Sigmoid colon (tissue), 4 donors: ENCODE results near the gene NRG2.

Experiments used
- CTCF ChIP-seq, 4 experiments: fragments of 450-650 bp in 3 of 4; fragments of 200-600 bp in 1 of 4; IDR thresholded peaks; one replicate each; pipeline ENCODE4 v1.5.1; 2016 to 2019; ENCODE audit warnings: antibody characterized with exemption in 4 of 4, mild to moderate bottlenecking in 3 of 4, moderate library complexity in 2 of 4
- POLR2A ChIP-seq, 2 donors: fragments of 450-650 bp; IDR thresholded peaks; one replicate each; pipeline ENCODE4 v1.6.1; 2016; ENCODE audit warnings: antibody characterized with exemption in 2 of 2, mild to moderate bottlenecking in 2 of 2, moderate library complexity in 2 of 2
- POLR2AphosphoS5 ChIP-seq, 4 donors: sonication (generic); formaldehyde crosslinking; IDR thresholded peaks; one replicate each; pipeline ENCODE4 v1.6.1; 2017; ENCODE audit warnings: antibody characterized with exemption in 4 of 4

DNA sequence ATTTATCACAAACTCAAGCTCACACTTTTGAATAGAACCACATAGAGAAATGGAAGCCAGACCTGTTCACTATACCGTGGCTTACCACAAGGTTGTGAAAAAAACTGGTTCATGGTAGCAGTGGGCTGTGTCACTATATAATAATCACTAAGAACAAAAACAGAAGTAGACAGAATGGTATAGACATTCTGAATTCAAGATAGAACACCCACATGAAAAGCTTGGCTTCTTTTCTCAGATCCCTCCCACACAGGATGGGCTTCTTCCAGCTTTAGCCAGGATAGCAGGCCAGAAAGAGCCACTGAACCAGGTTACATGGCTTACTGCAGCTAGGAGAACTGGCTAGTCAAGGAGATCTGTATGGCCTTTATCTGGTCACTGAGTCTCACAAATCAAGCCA is 6.1 kb upstream of the NRG2 start:
- TF ChIP-seq CTCF (IDR thresholded peaks at IDR 0.05) (no peak), POLR2AphosphoS5 (IDR thresholded peaks at IDR 0.05) (no peak), POLR2A (IDR thresholded peaks at IDR 0.05) (no peak)
